GM21381 (cell line): ENCODE results near the gene HAGH.

Source experiments
- ATAC-seq: cut with Tn5 transposase; IDR thresholded peaks from one replicate; pipeline ENCODE4 v1.9.1; 2021; ENCODE audit warnings: mild to moderate bottlenecking, moderate library complexity; ENCODE audit not compliant: unreplicated experiment

The HAGH gene

DNA sequence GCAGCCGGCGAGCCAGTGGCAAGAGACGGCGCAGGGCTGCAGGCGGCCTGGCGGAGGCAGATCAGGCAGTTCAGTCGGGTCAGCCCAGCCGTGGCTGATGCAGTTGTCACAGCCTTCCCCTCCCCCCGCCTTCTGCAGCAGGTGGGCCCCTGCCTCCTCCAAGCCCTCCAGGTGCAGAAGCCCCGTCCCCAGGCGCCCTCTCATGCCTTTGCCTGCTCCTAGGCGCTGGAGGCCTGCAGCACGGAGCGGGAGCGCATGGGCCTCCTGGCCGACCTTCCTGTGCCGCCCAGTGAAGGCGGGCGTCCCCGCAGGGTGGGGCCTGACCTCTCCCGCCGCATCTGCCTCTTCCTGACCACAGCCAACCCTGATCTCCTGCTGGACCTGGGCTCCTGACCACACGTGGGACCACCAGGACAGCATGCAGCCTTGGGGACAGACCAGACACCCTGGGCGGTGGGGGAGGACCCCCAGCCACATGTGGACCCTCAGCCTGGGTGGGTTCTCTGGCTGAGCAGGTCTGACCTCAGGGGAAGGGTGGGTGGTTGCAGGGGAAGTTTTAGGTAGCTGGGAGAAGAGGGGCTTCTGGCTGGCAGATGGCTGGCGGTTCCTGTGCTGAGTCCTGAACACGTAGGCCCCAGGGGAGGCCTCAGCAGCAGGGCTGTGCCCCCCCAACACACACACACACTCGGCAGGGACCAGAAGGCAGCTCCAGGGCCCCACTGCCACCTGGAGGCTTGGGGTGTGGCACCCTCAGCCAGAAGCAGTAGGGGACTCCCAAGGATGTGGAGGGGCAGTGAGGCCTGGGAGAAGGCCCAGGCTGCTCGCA is 50.6 kb downstream of the HAGH start:
- no peak for ATAC-seq

DNA sequence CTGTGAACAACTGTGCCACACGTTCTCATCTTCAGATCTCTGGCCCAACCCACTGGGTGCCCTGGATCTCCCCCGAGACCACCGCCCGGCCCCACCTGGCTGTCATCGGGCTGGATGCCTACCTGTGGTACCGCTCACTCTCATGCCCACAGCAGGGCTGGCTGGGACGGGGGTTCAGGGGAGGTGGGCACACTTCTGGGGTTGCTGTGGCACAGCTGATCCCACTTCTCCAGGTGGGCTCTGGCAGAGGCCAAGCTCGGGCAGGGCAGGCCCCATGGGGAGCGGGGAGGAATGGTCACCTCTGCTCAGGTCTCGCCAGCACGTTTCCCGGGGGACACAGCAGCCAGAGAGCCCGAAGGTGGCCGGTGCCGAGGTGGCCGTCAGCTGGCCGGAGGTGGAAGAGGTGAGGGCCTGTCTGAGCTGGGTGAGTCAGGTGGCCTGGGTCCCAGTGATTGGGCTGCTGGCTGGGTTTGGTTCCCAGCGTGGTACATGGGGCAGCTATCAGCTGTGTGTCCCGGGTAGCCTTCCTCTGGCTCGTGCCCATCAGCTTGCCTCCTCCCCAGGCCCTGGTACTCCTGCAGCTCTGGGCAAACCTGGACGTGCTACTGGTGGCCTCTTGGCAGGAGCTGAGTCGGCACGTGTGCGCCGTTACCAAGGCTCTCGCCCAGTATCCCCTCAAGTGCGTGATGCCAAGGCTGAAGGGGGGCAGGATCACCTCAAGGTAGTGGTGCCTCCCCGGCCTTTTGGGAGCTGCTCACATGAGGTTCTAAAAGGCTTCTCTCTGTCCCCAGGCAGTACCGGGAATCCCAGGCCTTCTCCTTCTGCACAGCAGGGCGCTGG is 51.4 kb downstream of the HAGH start:
- ATAC-seq: no peak

DNA sequence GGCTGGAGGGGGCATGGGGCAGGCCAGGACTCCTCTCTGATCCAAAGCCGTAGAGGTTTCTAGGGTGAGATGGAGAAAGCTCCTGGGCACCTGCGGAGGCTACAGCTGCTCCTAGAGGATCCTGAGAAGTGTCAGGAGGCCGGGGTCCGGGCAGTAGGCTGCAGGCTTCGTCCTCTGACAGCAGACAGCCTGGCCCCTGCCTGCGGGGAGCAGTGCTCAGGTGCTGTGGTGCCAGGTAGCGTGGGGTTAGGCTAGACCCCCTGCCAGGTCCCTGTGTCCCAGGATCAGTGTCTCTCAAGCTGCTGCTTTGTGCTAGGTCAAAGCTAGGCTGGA is 52.2 kb downstream of the HAGH start:
- ATAC-seq: no peak

DNA sequence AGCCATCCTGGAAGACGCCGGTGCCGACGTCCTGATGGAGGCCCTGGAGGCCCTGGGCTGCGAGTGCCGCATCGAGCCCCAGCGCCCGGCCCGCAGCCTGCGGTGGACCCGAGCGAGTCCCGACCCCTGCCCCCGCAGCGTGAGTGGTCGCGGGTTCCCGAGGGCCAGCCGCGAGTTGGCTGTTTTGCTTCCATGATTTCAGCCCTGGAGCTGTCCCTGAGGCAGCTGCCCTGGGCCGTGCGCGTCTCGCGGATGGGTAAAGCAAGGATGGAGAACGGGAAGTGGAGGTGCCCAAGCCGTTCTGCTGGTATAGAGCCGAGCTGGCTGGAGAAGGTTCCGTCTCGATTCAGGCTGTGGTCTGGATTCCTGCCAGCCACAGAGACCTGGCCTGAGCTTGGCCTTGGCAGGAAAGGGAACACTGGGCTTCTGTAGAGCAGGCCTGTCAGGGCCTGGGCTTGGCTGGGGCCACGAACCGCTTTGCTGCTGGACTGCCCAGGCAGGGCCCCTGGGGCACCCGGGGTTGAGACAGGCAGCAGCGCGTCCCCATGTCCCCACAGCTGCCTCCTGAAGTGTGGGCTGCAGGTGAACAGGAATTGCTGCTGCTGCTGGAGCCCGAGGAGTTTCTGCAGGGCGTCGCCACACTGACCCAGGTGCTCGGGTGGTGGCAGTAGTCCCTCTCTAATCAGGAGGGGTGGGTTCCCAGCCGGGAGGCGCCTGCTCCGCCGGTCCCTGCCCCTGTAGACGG is 52.8 kb downstream of the HAGH start:
- no peak for ATAC-seq

DNA sequence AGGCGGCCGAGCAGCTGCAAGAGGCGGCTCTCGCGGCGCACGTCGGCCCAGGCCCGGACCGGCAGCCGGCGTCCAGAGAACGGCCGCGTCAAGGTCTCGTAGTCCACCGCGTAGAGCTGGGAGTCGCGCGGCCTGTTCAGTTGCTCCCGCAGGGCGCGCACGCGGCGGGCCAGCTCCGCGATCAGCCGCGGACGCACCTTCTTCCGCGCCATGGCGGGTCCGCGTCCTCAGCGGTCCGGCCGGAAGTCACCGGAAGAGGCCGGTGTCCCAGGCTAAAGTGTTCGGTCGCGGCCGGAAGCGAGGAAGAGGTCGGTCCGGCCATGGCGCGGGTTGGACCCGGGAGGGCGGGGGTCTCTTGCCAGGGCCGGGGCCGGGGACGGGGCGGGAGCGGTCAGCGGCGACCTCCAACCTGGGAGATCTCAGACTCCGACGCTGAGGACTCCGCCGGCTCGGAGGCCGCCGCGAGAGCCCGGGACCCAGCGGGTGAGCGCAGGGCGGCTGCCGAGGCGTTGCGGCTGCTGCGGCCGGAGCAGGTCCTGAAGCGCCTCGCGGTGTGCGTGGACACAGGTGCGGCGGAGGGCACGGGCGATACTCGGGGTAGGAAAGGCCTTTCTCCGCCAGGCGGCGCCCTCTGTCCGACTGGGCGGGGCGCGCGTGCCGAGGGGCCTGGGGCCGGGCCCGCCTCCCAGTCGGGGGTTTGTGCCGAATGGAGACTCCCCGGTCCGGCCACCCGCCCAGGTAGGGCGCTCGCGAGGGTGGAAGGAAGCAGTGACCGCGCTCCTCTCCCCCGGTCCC is 53.5 kb downstream of the HAGH start, which contains the start of gene MRPS34:
MRPS34 (minus strand) TSS at position 227 of the 795 bp plus-strand sequence; CDS start at position 212, 15 bp downstream.
- ATAC-seq: peak; percentile 47

DNA sequence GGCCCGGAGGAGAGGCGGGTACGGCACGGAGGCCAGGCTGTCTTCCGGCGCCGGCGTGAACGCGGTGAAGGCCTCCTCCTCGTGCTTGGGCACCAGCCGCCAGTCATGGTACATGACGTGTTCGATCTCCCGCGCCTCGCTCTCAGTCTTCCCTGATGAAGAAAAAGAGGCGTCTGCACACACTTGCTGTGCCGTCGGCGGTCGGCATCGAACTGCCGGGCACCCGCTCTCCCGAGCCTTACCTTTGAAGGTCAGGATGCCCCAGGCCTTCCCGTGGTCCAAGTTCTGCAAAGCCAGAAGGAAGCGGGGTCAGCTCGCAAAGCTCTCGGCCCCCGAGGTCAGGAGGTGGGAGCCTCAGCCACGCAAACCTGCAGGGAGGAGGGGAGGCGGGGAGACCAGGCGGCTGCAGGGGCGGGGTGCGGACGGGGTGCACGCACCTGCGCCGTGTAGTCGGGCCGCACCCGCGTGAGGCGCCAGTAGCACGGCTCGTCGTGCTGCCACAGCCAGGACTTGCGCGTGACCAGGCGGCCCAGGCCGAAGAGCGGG is 54.2 kb downstream of the HAGH start, which contains the start of gene EME2:
EME2 (plus strand) TSS at position 449 of the 546 bp plus-strand sequence. CDS start 418 bp downstream, outside the sequence.
- peak; percentile 8 for ATAC-seq

DNA sequence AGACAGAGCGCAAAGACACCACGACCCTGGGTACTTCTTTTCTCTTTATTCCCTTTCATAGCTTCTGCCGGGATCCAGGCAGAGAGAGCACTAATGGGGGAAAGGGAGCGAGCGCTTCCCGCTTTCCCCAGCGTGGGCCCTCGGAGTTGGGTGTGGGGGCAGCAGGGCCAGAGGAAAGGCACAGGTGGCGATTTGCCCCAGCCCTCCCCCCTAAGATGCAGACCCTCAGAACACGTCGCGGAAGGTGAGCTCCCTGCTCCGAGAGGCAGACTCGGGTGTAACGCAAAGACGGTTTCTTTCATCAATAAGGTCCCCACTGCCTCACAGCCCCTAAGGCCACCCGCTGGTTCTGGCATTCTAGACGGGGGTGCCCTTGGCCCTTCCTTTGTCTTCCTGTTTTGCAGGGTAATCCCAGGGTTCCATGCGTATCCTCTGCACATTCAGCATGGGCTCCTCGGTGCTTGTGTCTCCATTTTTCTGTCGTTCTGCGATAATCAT is 54.7 kb downstream of the HAGH start:
- no peak for ATAC-seq

DNA sequence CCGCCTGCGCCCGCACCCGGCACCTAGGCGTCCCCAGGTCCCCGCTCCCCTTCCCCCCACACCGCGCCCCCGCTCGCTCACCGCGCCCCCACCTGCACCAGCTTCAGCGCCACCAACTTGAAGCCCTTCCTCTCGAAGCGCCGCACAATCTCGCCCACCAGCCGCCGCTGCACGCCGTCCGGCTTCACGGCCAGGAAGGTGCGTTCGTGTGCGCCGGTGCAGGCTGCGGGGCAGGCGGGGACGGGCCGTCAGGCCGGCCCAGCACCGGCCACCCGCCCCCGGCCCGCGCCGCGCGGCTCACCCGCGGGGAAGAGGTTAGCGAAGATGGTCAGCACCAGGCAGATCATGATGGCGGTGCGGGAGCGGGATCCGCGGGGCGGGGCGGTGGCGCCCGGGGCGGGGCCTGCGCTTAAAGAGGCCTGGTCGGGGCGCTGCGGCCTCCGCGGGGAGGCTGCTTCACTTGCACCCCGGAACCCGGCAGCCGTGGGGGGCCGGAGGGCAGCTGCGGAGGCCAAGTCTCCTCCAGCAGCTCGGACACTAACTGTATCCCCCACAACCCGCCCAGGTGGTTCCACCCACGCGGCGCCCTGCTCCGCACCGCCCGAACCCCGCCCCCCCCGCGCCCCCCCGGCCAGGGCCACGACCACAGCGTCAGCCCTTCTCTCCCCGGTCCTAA is 55.3 kb downstream of the HAGH start, which contains the start of gene NME3:
NME3 (minus strand) TSS at position 356 of the 676 bp plus-strand sequence; CDS start at position 347, 9 bp downstream.
- peak; percentile 25 for ATAC-seq

DNA sequence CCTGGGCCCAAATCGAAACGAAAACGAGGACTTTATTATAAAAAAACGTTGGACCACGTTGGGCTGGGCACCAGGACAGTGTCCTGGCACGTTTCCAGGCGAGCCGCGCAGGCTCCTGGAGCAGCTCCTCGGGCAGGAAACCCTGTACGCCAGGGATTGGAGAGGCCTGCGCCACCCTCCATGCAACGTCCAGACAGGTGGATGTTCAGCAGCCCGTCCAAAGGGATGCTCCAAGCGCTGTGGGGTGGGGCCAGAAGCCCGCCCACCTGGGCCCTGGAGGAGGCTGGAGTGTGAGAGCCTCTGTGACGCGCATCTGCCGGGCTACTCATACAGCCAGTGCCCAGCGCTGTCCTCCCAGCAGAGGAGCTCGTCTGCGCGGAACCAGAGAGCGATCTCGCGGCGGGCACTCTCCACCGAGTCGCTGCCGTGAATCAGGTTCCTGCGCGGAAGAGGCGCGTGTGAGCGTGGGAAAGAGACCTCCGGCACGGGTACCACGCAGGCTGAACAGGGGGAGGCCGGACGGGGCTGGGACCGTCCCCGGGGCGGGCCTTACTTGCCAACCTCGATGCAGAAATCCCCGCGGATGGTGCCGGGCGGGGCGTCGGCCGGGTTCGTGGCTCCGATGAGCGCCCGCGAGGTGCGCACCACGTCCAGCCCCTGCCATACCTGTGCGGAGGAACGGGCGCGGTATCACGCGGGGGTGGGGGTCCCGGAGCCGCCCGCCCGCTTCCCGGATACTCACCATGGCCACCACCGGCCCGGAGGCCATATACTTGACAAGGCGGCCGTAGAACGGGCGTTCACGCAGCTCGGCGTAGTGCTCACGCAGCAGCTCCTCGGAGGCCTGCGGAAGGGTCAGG is 56.1 kb downstream of the HAGH start:
- no peak for ATAC-seq

DNA sequence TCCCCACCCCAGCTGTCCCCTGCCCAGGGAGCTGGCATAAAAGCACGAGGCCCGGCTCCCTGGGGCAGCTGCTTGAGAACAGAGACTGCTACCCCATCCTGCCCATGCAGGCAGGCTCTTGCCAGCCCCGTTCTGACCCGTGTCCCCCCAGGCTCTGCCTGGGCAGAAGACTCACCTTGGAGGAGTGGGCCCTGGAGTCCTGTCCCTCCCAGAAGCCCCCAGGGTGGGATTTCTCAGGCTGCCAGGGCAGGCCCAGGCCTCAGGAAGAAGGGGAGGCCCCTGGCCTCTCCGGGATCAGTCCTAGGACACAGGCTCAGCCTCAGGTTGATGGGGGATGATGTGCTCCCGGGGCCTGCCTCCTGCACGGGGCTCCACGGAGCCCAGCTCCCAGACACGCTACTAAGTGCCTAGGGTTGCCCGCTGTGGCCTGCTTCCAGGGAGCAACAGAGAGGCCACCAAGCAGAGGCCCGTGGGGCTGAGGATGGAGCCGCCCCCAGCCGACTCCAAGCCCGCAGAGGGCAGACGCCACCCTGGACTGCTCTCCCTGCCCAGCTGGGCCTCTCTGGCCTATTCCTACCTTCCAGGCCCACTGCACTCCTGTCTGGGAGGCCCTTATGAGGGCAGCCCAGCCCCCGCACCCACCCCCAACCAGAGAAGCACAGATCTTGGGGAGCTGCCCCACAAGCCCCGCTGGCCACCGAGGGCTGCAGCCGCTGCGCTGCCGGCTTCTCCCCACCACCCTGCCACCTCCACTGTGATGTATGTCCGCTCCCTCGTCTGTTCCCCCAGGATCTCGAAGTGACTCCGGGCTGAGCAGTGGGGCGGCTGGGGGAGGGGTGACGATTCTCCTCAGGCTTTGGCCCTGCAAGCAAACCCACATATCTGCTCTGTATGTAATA is 57.0 kb downstream of the HAGH start:
- ATAC-seq: no peak

DNA sequence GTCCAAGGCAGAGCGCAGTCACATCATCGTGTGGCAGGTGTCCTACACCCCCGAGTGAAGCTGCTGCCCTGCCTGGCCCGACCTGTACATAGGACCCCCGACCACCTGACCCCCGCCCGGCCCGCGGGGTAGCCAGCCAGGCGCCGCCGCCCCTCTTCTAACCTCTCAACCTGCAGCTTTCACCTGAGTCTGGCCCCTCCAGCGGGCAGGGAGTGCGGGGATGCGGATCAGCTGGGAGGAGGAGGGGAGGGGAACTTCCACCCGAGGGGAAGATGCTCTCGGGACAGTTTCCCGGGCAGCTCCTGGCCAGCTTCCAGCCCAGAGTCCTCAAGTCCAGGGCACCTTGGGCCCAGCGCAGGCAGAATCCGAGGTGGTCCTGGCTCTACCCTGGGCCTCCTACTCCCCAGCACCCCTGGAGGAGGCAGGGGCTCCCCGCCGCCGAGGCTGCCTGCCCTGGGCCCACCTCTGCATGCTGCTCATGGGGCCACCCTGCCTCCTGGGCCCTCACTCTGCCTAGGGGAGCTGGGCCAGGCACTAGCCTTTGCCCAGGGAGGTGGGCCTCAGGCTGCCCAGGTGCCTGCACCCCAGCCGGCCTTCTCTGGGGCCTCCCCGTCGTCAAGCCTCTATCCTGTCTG is 57.7 kb downstream of the HAGH start:
- no peak for ATAC-seq

DNA sequence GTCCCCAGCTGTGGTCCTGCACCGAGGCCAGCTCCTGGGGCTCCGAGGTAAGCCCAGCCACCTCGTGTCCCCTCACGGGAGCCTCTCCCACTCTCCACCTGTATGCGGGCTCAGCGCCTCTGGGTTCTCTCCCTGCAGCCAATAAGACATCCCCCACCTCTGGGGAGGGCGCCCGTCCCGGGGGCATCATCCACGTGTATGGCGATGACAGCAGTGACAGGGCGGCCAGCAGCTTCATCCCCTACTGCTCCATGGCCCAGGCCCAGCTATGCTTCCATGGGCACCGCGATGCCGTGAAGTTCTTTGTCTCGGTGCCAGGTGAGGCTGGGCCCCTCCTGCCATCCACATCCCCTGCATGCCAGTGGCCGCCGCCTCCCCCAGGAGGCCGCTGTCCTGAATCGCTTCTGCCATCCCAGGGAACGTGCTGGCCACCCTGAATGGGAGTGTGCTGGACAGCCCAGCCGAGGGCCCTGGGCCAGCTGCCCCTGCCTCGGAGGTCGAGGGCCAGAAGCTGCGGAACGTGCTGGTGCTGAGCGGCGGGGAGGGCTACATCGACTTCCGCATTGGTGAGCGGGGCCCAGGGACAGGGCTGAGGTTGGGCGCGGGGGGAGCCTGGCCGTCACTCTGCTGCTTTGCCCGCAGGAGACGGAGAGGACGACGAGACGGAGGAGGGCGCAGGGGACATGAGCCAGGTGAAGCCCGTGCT is 58.4 kb downstream of the HAGH start:
- no peak for ATAC-seq

DNA sequence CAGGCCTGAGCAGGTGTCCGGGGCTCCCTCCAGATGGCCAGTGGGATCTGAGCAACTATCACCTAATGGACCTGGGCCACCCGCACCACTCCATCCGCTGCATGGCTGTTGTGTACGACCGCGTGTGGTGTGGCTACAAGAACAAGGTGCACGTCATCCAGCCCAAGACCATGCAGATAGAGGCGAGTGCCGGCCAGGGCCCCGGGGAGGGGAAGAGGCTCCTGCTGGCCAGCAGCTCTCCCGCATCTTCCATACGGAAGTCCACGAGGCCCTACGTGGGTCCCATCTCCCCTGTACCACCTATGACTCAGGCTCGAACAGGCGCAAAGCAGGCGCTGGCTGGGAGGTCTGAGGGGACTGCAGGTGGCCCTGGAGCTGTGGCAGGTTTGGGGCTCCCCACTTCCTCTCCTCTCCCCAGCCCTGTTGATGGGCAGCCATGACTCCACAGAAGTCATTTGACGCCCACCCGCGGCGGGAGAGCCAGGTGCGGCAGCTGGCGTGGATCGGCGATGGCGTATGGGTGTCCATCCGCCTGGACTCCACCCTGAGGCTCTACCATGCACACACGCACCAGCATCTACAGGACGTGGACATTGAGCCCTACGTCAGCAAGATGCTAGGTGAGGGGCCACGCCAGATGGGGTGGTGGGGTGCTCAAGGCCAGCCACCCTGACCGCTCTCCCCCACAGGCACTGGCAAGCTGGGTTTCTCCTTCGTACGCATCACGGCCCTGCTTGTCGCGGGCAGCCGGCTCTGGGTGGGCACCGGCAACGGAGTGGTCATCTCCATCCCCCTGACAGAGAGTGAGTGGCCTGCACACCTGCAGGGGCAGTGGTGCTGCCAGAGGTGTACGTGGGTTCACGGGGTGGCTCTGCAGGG is 59.3 kb downstream of the HAGH start:
- no peak for ATAC-seq

DNA sequence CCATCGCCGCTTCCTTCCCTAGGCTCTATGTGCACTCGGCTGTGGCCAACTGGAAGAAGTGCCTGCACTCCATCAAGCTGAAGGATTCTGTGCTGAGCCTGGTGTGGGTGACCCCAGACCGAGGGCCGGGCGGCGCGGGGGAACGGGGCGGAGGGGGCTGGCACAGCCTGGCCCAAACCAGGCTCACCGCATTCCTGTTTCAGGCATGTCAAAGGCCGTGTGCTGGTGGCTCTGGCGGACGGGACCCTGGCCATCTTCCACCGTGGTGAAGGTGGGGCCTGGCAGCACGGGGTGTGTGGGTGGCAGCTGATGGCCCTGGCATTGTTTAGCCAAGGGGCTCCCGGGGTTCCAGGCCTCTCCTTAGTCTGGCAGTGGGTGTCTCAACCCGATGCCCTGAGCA is 59.9 kb downstream of the HAGH start:
- ATAC-seq: no peak

DNA sequence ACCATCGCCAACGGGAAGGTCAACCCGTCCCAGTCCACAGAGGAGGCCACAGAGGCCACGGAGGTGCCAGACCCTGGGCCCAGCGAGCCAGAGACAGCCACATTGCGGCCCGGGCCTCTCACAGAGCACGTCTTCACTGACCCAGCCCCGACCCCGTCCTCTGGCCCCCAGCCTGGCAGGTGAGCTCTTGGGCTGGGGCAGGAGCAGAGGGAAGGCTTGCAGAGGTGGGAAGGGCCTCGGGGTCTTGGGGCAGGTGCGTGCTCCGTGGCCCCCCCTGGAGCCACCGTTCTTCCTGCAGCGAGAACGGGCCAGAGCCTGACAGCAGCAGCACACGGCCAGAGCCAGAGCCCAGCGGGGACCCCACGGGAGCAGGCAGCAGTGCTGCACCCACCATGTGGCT is 60.4 kb downstream of the HAGH start:
- ATAC-seq: no peak
